ENCODE data around the gene SOCS3. TPM values are rescaled to one million over a fixed set of nuclear protein-coding genes. Genes with fewer than 3 reads are reported as not detected.

SOCS3 gene
- total and polyA plus RNA-seq, 10 of the 15 experiments (the other 5 are each of a cell fraction or from before 2014, with no cell fraction given), result 0.05 to 3.9 (median 1.0) TPM

DNA sequence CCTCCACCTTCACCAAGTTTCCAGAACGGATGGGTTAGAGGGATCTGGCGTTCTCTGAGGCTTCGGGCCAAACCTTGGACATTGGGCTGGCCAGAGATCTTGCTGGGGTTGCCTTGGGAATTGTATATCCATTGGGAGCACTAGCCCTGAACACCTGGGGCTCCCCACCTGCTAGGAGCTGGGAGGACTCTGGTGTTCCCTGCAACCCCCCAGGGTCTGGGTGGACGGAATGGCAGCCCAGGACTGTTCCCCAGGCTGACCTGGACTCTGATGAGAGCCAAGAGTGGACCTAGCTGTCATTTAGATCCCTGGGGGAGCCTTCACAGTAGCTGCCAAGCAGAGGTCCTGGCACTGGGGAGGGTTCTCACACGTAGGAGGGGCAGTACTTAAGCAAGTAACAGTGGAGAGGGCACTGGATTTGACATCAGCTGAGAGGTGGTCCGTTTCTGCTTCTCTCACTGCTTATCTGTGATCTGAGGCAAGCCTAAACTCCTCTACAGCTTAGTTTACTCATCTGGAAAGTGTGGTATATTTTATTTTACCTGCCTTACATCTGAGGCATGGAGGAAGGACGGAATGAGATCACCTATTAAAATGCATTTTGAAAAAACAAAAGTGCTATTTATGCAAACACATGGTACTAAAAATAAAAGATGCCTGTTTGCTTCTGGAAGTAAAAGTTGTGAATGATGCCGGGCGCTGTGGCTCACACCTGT is 11.7 kb downstream of the SOCS3 start:
- Histone ChIP-seq H3K9me3 (replicated peaks; ENCODE audit: control insufficient read depth, insufficient read depth, low read length) (no peaks in the 10 kb centered on the region), H3K4me1 (ENCODE audit: control insufficient read depth, insufficient read depth, low read length) (peaks cover 27% of the 10 kb centered on the region), H3K27ac (ENCODE audit: control insufficient read depth, insufficient read depth) (no peak overlapping the region), H3K4me3 (no peak overlapping the region), H3K4me2 (ENCODE audit: control insufficient read depth, insufficient read depth) (no peak overlapping the region), H3K27me3 (replicated peaks in 1 of 2; ENCODE audit: control insufficient read depth in 2 of 2, insufficient read depth in 2 of 2, low read length in 1 of 2) (no peaks in the 10 kb centered on the region; a peak in 1 of 4 replicates), H3K9ac (ENCODE audit: control insufficient read depth, insufficient read depth, low read length) (no peak overlapping the region), H2AFZ (ENCODE audit: control insufficient read depth, low read depth, low read length) (no peak overlapping the region), H3K36me3 (ENCODE audit: control insufficient read depth in 2 of 2, insufficient read depth in 2 of 2, low read length in 1 of 2) (no peaks in the 10 kb centered on the region), H3K79me2 (ENCODE audit: control insufficient read depth, insufficient read depth, low read length) (no peaks in the 10 kb centered on the region), H4K20me1 (ENCODE audit: control insufficient read depth, insufficient read depth) (no peaks in the 10 kb centered on the region)
- CTCF ChIA-PET, result interaction anchor here (0.8 to 2.1 kb wide), 4 partner anchors 12 to 97 kb away, joined by 3 to 7 read pairs (median 4); no protein-coding TSS in a partner anchor
- DNase-seq (ENCODE audit: low read depth, low spot score) (no peak), FAIRE-seq (peak; percentile 74), ATAC-seq (peak; percentile 41)
- no TSS peak for BruUV-seq (replicated peaks)
- intact Hi-C loops (cut with micrococcal nuclease; ENCODE audit: unreplicated experiment) (no loop called here), in situ Hi-C loops (cut with MboI) (no loop called here)
- SMC1A ChIA-PET (ENCODE audit: uncharacterized antibody, unreplicated experiment), result interaction anchor here (0.9 to 1.3 kb wide), 5 partner anchors 9 to 40 kb away, joined by 4 to 7 read pairs (median 4); no protein-coding TSS in a partner anchor
- POLR2A ChIA-PET, result interaction anchor here (0.6 to 2.8 kb wide), 6 partner anchors 9 to 72 kb away, joined by 3 to 13 read pairs (median 4); no protein-coding TSS in a partner anchor
- RAD21 ChIA-PET (ENCODE audit: unreplicated experiment), result interaction anchor here (0.7 to 1.5 kb wide), 4 partner anchors 11 to 73 kb away, joined by 4 to 5 read pairs (median 4); no protein-coding TSS in a partner anchor
- WGBS (ENCODE audit: insufficient coverage, insufficient replicate concordance, low lambda C conversion rate, missing lambda C conversion rate), result 41% methylated on average over 9 of the region's 9 CpGs
- TF ChIP-seq KLF5 (IDR thresholded peaks at IDR 0.05; ENCODE audit: partially characterized antibody) (no peak), SPI1 (IDR thresholded peaks at IDR 0.05; ENCODE audit: borderline replicate concordance, insufficient read depth, low read depth, low read length) (no peak), NR2F1 (conservative IDR thresholded peaks at IDR 0.05) (peak; percentile 59; the same call in 1 of the 2 replicates), MEF2B (IDR thresholded peaks at IDR 0.05; ENCODE audit: partially characterized antibody, poor library complexity, severe bottlenecking) (peak; percentile 12), RUNX3 (IDR thresholded peaks at IDR 0.05; ENCODE audit: low read length) (0 out of 2 replicates have a peak, but pooled peaks have one; percentile 27), RELA (IDR thresholded peaks at IDR 0.05; ENCODE audit: borderline replicate concordance, partially characterized antibody) (no peak), ATF7 (IDR thresholded peaks at IDR 0.05; ENCODE audit: low read depth) (peak; percentile 41; the same call in 1 of the 2 replicates), MEF2A (IDR thresholded peaks at IDR 0.05; ENCODE audit: insufficient read depth, low read depth, low read length) (0 out of 2 replicates have a peak, but pooled peaks have one; percentile 21), JUNB (IDR thresholded peaks at IDR 0.05) (0 out of 2 replicates have a peak, but pooled peaks have one; percentile 10), IKZF2 (IDR thresholded peaks at IDR 0.05) (peak in 1 of 2 experiments; percentile 41; a peak in 1 of 4 replicates), ZNF24 (IDR thresholded peaks at IDR 0.05) (no peak)
- TF ChIP-seq, protein P1, sequence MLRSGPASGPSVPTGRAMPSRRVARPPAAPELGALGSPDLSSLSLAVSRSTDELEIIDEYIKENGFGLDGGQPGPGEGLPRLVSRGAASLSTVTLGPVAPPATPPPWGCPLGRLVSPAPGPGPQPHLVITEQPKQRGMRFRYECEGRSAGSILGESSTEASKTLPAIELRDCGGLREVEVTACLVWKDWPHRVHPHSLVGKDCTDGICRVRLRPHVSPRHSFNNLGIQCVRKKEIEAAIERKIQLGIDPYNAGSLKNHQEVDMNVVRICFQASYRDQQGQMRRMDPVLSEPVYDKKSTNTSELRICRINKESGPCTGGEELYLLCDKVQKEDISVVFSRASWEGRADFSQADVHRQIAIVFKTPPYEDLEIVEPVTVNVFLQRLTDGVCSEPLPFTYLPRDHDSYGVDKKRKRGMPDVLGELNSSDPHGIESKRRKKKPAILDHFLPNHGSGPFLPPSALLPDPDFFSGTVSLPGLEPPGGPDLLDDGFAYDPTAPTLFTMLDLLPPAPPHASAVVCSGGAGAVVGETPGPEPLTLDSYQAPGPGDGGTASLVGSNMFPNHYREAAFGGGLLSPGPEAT (IDR thresholded peaks at IDR 0.05; ENCODE audit: low read depth), result no peak
